OCI-LY1 (cell line): ENCODE data around the gene PSD2.

ENCODE experiments used
- H2AFZ ChIP-seq: fragments of 200-600 bp; sonication (generic), shearing (Covaris generic); 2 replicates; pipeline ENCODE4 v1.6.0; 2014; ENCODE audit warnings: antibody characterized with exemption, mild to moderate bottlenecking, low read length
- H3F3A ChIP-seq: fragments of 200-600 bp; sonication (generic), shearing (Covaris generic); 2 replicates; pipeline ENCODE4 v1.6.0; 2014; ENCODE audit warnings: mild to moderate bottlenecking, antibody characterized with exemption, low read length, moderate library complexity; ENCODE audit not compliant: insufficient read depth
- H3K27ac ChIP-seq: fragments of 200-600 bp; sonication (generic); 2 replicates; pipeline ENCODE4 v1.5.1; 2014; ENCODE audit warnings: low read length, mixed run types, mild to moderate bottlenecking, low read depth; ENCODE audit not compliant: poor library complexity, severe bottlenecking
- H3K27me3 ChIP-seq: fragments of 200-600 bp; sonication (generic); 2 replicates; pipeline ENCODE4 v1.6.0; 2014; ENCODE audit warnings: antibody characterized with exemption, mild to moderate bottlenecking, low read length, moderate library complexity; ENCODE audit not compliant: insufficient read depth
- H3K36me3 ChIP-seq: fragments of 200-600 bp; sonication (generic); 2 replicates; pipeline ENCODE4 v1.6.1; 2014; ENCODE audit warnings: mild to moderate bottlenecking, antibody characterized with exemption, low read length, moderate library complexity, mixed read lengths; ENCODE audit not compliant: insufficient read depth
- H3K4me1 ChIP-seq: fragments of 200-600 bp; sonication (generic); 2 replicates; pipeline ENCODE4 v1.5.1; 2014; ENCODE audit warnings: mild to moderate bottlenecking, low read length, moderate library complexity; ENCODE audit not compliant: insufficient read depth, severe bottlenecking
- H3K4me2 ChIP-seq: fragments of 200-600 bp; sonication (generic), shearing (Covaris generic); 2 replicates; pipeline ENCODE4 v1.6.1; 2014; ENCODE audit warnings: low read length
- H3K4me3 ChIP-seq: fragments of 200-600 bp; sonication (generic); 2 replicates; pipeline ENCODE4 v1.5.1; 2014; ENCODE audit warnings: low read length, low read depth, mild to moderate bottlenecking, mixed read lengths; ENCODE audit not compliant: poor library complexity, severe bottlenecking
- H3K79me2 ChIP-seq: fragments of 200-600 bp; shearing (Covaris generic); 2 replicates; pipeline ENCODE4 v1.6.1; 2016; ENCODE audit warnings: mixed run types, low read length, mixed read lengths; ENCODE audit not compliant: insufficient read depth
- H3K9ac ChIP-seq: fragments of 200-600 bp; sonication (generic), shearing (Covaris generic); 2 replicates; pipeline ENCODE4 v1.6.1; 2014; ENCODE audit warnings: mild to moderate bottlenecking, low read length, mixed read lengths
- H3K9me2 ChIP-seq: fragments of 200-600 bp; sonication (generic), shearing (Covaris generic); 2 replicates; pipeline ENCODE4 v1.6.1; 2014; ENCODE audit warnings: low read depth, mild to moderate bottlenecking, low read length, mixed read lengths
- H3K9me3 ChIP-seq: fragments of 200-600 bp; shearing (Covaris generic); 2 replicates; pipeline ENCODE4 v1.6.1; 2014; ENCODE audit warnings: low read length, mixed read lengths
- H4K20me1 ChIP-seq: fragments of 200-600 bp; sonication (generic), shearing (Covaris generic); 2 replicates; pipeline ENCODE4 v1.6.0; 2016; ENCODE audit warnings: mild to moderate bottlenecking, low read length; ENCODE audit not compliant: insufficient read depth
- EZH2 ChIP-seq: fragments of 200-600 bp; sonication (generic), shearing (Covaris generic); IDR thresholded peaks from 2 replicates; pipeline ENCODE4 v1.8.0; 2017; ENCODE audit warnings: borderline replicate concordance, mixed run types, mild to moderate bottlenecking, antibody characterized with exemption, low read length, moderate library complexity, mixed read lengths
- TF ChIP-seq, protein P1 (sequence below): fragments of 200-600 bp; sonication (generic), shearing (Covaris generic); IDR thresholded peaks from 2 replicates; pipeline ENCODE4 v1.5.1; 2017; ENCODE audit warnings: mild to moderate bottlenecking, antibody characterized with exemption, low read length, moderate library complexity, mixed read lengths

The PSD2 gene

DNA sequence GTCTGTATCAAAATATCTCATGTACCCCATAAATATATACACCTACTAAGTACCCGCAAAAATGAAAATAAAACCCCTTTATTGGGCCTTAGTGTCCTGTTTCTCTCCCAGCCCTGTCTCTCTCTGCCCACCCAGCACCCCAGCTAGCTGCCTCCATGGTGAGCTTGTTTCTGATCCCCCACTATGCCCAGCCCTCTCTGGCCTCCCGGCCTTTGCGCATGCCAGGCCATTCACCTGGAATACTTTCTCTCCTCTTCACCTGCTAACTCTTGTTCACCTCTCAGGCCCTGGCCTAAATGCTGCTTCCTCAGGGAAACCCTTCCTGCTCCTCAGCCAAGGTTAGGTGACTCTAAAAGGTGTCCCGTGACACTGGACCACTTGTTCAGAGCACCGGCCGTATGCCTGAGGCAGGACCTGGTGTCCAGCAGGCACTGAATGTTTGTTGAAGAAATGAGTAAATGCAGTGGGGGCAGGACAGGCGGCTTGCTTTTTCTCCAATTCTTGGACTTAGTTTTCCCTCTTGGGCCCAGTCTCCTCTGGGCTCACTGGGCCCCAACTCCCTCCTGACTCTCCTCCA lies 58.5 kb downstream of the PSD2 start:
- no peaks in the 10 kb centered on the region for H3K36me3 ChIP-seq
- no peak overlapping the region for H3K9ac ChIP-seq
- no peaks in the 10 kb centered on the region for H3F3A ChIP-seq
- no peaks in the 10 kb centered on the region for H3K4me1 ChIP-seq
- H3K79me2 ChIP-seq = no peaks in the 10 kb centered on the region
- H3K4me3 ChIP-seq = no peak overlapping the region
- H3K4me2 ChIP-seq = no peak overlapping the region
- peaks cover 5% of the 10 kb centered on the region; the same call in 1 of the 2 replicates for H3K27me3 ChIP-seq
- H3K9me2 ChIP-seq = no peaks in the 10 kb centered on the region
- TF ChIP-seq, protein P1, sequence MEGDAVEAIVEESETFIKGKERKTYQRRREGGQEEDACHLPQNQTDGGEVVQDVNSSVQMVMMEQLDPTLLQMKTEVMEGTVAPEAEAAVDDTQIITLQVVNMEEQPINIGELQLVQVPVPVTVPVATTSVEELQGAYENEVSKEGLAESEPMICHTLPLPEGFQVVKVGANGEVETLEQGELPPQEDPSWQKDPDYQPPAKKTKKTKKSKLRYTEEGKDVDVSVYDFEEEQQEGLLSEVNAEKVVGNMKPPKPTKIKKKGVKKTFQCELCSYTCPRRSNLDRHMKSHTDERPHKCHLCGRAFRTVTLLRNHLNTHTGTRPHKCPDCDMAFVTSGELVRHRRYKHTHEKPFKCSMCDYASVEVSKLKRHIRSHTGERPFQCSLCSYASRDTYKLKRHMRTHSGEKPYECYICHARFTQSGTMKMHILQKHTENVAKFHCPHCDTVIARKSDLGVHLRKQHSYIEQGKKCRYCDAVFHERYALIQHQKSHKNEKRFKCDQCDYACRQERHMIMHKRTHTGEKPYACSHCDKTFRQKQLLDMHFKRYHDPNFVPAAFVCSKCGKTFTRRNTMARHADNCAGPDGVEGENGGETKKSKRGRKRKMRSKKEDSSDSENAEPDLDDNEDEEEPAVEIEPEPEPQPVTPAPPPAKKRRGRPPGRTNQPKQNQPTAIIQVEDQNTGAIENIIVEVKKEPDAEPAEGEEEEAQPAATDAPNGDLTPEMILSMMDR = no peak
- no peak for TF ChIP-seq EZH2
- H3K9me3 ChIP-seq = no peaks in the 10 kb centered on the region
- H3K27ac ChIP-seq = no peak overlapping the region
- no peak overlapping the region for H2AFZ ChIP-seq
- no peaks in the 10 kb centered on the region for H4K20me1 ChIP-seq

DNA sequence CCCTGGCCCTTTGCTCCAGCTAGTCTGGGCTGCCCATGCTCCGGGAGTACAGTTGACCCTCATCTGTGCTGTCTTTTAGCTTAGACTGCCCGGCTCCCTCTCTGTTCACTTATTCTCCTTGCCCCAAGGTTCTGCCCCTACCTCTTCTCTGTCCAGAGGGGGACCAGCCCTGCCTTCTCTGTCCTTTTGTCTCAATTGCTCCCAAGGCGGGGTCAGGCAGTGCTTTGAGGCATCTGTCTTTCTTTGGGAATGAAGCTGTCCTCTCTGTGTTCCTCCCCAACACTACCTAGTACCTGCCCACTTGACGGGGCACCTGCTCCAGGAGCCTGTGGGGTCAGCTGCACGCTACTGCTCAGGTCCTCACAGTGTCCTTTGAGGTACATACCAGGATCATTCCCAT lies 59.3 kb downstream of the PSD2 start:
- Histone ChIP-seq H3K9ac (no peak overlapping the region), H3K27me3 (no peaks in the 10 kb centered on the region; the same call in 1 of the 2 replicates), H3K79me2 (no peaks in the 10 kb centered on the region), H3K4me2 (no peak overlapping the region), H3K9me2 (no peaks in the 10 kb centered on the region), H3K36me3 (no peaks in the 10 kb centered on the region), H3K27ac (no peak overlapping the region), H3K9me3 (no peaks in the 10 kb centered on the region), H3F3A (no peaks in the 10 kb centered on the region), H3K4me3 (no peak overlapping the region), H3K4me1 (no peaks in the 10 kb centered on the region), H2AFZ (no peak overlapping the region), H4K20me1 (no peaks in the 10 kb centered on the region)
- TF ChIP-seq, protein P1 = no peak
- no peak for TF ChIP-seq EZH2

DNA sequence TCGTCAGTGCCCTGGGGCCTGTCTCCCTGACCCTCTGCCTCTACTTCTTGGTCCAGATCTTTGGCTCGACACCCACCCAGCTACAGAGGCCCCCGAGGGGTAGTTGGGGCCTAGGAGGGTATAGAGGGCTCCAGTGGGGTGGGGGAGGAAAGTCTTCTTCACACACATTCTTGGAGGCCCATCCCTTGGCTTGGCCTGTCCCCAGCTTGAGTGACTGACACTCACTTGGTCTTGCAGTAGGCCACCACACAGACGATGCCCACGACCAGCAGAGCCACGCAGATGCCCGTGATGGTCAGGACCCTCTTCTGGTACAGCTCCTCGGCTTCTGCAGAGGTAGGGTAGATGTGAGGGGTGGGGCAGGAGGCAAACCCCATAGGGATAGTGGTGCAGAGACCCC lies 59.8 kb downstream of the PSD2 start:
- Histone ChIP-seq H3K36me3 (no peaks in the 10 kb centered on the region), H2AFZ (no peak overlapping the region), H3K79me2 (no peaks in the 10 kb centered on the region), H3K9ac (no peak overlapping the region), H3K4me3 (no peak overlapping the region), H3F3A (no peaks in the 10 kb centered on the region), H3K27me3 (no peaks in the 10 kb centered on the region; the same call in 1 of the 2 replicates), H3K4me2 (no peak overlapping the region), H3K9me3 (no peaks in the 10 kb centered on the region), H3K9me2 (no peaks in the 10 kb centered on the region), H4K20me1 (no peaks in the 10 kb centered on the region), H3K27ac (no peak overlapping the region), H3K4me1 (no peaks in the 10 kb centered on the region)
- TF ChIP-seq EZH2 = no peak
- TF ChIP-seq, protein P1 = no peak
